ENCODE measurements around the gene NIPAL4. TPM values are rescaled to one million over a fixed set of nuclear protein-coding genes. Genes with fewer than 3 reads are reported as not detected.

The NIPAL4 gene
- total RNA-seq (not detected in 2 replicates), polyA plus RNA-seq (0.10 TPM in 1 of 2 replicates, not detected in the other), polyA minus RNA-seq (not detected in 2 replicates), Bru-seq, nascent RNA (not detected), BruChase-seq, experiment 1, labeled RNA remaining after a 6-hour chase (not detected), BruChase-seq, experiment 2, labeled RNA remaining after a 2-hour chase (percentile 6 among the genes with signal in this experiment)
- 0.01 and 0.06 TPM in 2 replicates for polyA plus RNA-seq (2011; cell fraction: cytosol; rRNA removed)
- polyA plus RNA-seq (2011; cell fraction: nucleus; rRNA removed), result 0.06 TPM in 1 of 2 replicates, not detected in the other
- 0.04 and 0.05 TPM in 2 replicates for polyA plus RNA-seq (2012)
- not detected for polyA minus RNA-seq (2011; cell fraction: cytosol; rRNA and poly(A)+ RNA removed)
- not detected in 2 replicates for polyA minus RNA-seq (2011; cell fraction: nucleus; rRNA and poly(A)+ RNA removed)
- long read RNA-seq, result 0 reads

DNA sequence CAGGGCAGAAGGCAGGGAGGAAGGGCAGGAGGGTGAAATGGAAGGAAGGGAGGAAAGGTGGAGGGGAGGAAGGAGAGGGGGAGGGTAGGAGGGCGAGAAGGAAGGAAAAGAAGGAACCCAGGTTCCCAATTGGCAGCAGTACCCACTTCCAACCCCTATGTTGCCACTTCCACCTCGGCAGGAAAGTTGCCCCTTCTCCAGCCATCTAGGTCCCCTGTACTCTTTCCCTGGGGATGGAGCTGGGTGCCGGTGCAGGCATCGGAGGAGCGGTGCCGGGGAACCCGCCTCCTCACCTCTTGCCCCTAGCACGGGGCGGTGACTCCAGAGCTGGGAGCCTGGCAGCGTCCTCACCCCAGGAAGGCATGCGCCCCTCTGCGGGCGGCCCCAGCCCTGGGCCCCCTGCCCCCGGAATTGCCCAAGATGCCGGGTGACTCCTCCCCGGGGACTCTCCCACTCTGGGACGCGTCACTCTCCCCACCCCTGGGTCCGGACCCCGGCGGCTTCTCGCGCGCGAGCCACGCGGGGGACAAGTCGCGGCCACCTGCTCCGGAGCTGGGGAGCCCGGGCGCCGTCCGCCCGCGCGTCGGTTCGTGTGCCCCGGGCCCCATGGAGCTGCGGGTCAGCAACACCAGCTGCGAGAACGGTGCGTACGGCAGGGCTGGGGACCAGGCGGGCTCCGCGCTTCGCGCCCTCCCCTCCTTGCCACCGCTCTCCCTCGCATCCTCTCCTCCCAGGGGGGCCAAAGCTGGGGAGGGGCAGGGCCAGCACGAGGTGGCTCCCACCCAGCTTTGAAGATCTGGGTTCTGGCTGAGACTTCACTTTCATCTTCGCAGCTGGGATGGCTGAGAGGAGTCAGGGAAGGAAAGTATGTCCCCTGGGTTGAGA, at the start of gene NIPAL4:
Gene NIPAL4, plus strand, starts transcription at position 499 of the 885 bp plus-strand sequence. Its CDS starts 108 bp downstream, at position 607.
- intact Hi-C loops (cut with micrococcal nuclease), result no loop called here
- DNase-seq (ENCODE audit: low read depth, low spot score) (no peak), FAIRE-seq (no peak)
- H4K20me1 ChIP-seq (replicated peaks; ENCODE audit: control insufficient read depth, extremely low read depth, insufficient read depth, low read length), result no peaks in the 10 kb centered on the region
- peaks cover 22 to 29% of the 10 kb centered on the region in 2 experiments for H3K27me3 ChIP-seq (ENCODE audit: control insufficient read depth in 2 of 2, insufficient read depth in 2 of 2, low read length in 2 of 2)
- no peak within 1 kb of the TSS for H3K27ac ChIP-seq (ENCODE audit: insufficient read depth, low read depth, low read length)
- peak within 1 kb of the TSS; percentile 37 for H2AFZ ChIP-seq (ENCODE audit: low read depth, low read length)
- dilution Hi-C loops (cut with MboI; ENCODE audit: extremely low pct_ligation_motif_present, low sequenced_read_pairs), result no loop called here
- peak within 1 kb of the TSS; percentile 40 for H3K4me2 ChIP-seq (ENCODE audit: insufficient read depth, low read length)
- ChIA-PET CTCF (interaction anchor here (2.2 kb wide), 1 partner anchor 12 kb away, joined by 12 read pairs; no protein-coding TSS in a partner anchor), POLR2A (no interaction called here)
- TF ChIP-seq MYC (IDR thresholded peaks at IDR 0.05; ENCODE audit: low read depth, low read length) (no peak), EZH2 (IDR thresholded peaks at IDR 0.05; ENCODE audit: borderline replicate concordance, low read depth, low read length, severe bottlenecking) (no peak), GATA2 (IDR thresholded peaks at IDR 0.05; ENCODE audit: insufficient read depth, insufficient read length, low read depth, low read length) (no peak), POLR2AphosphoS5 (IDR thresholded peaks at IDR 0.05; ENCODE audit: insufficient read depth, low read depth, low read length) (no peak), JUN (IDR thresholded peaks at IDR 0.05; ENCODE audit: borderline replicate concordance, insufficient read depth, insufficient read length, low read depth) (no peak), POLR2A (IDR thresholded peaks at IDR 0.05; ENCODE audit: low read depth, low read length) (no peak), FOS (IDR thresholded peaks at IDR 0.05; ENCODE audit: borderline replicate concordance, insufficient read depth, low read length) (no peak)
- TF ChIP-seq, protein P1, sequence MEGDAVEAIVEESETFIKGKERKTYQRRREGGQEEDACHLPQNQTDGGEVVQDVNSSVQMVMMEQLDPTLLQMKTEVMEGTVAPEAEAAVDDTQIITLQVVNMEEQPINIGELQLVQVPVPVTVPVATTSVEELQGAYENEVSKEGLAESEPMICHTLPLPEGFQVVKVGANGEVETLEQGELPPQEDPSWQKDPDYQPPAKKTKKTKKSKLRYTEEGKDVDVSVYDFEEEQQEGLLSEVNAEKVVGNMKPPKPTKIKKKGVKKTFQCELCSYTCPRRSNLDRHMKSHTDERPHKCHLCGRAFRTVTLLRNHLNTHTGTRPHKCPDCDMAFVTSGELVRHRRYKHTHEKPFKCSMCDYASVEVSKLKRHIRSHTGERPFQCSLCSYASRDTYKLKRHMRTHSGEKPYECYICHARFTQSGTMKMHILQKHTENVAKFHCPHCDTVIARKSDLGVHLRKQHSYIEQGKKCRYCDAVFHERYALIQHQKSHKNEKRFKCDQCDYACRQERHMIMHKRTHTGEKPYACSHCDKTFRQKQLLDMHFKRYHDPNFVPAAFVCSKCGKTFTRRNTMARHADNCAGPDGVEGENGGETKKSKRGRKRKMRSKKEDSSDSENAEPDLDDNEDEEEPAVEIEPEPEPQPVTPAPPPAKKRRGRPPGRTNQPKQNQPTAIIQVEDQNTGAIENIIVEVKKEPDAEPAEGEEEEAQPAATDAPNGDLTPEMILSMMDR (IDR thresholded peaks at IDR 0.05; ENCODE audit: extremely low read depth in 1 of 2, insufficient read depth in 1 of 2, low read depth in 1 of 2, low read length in 2 of 2), result no peak
- TF ChIP-seq, protein P2, sequence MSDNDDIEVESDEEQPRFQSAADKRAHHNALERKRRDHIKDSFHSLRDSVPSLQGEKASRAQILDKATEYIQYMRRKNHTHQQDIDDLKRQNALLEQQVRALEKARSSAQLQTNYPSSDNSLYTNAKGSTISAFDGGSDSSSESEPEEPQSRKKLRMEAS (IDR thresholded peaks at IDR 0.05; ENCODE audit: insufficient read depth, insufficient read length), result no peak
- no peak within 1 kb of the TSS for H3K9ac ChIP-seq (replicated peaks; ENCODE audit: extremely low read depth, insufficient read depth, low read length)
- no peaks in the 10 kb centered on the region for H3K4me1 ChIP-seq (ENCODE audit: control insufficient read depth, extremely low read depth, insufficient read depth, low read length)
- no peaks in the 10 kb centered on the region for H3K79me2 ChIP-seq (ENCODE audit: control insufficient read depth, insufficient read depth, low read length)
- peak within 1 kb of the TSS in 2 of 3 experiments; percentile 13 to 19 for H3K4me3 ChIP-seq (replicated peaks in 1 of 3; ENCODE audit: insufficient read depth in 1 of 3, low read depth in 1 of 3, low read length in 3 of 3)
- H3K9me3 ChIP-seq (replicated peaks; ENCODE audit: control insufficient read depth, insufficient read depth, low read length), result no peaks in the 10 kb centered on the region
- H3K9me1 ChIP-seq (replicated peaks; ENCODE audit: control insufficient read depth, extremely low read depth, insufficient read depth, low read length), result no peaks in the 10 kb centered on the region
- H3K36me3 ChIP-seq (ENCODE audit: control insufficient read depth in 2 of 2, extremely low read depth in 1 of 2, insufficient read depth in 2 of 2, low read length in 2 of 2), result no peaks in the 10 kb centered on the region
- no TSS peak for BruUV-seq (replicated peaks)

All from endothelial cell of umbilical vein (primary cell).